ENCODE data around the gene MFN1.

GRCh38 chr3:179414804-179415203 is 67.3 kb downstream of the MFN1 start:
- TF ChIP-seq CTCF (IDR thresholded peaks at IDR 0.05), result no peak
- TF ChIP-seq POLR2A (IDR thresholded peaks at IDR 0.05), result no peak

Measured in right lobe of liver (tissue), 4 donors.